Amniotic epithelial cell (primary cell): ENCODE results near the gene CDH23.

Experiments
- DNase-seq: peaks from one replicate; pipeline ENCODE4 v3.0.0-alpha.2; 2010; ENCODE audit warnings: low read depth

The CDH23 gene

GRCh38 chr10:71640607-71641006 lies 243.9 kb downstream of the CDH23 start:
- DNase-seq, result no peak

- DNase-seq, result no peak
Measured at GRCh38 chr10:71641449-71641848, 244.7 kb downstream of the CDH23 start.

- no peak for DNase-seq
Measured at GRCh38 chr10:71641986-71642385, 245.3 kb downstream of the CDH23 start.

- no peak for DNase-seq
Measured at GRCh38 chr10:71643904-71644303, 247.2 kb downstream of the CDH23 start.

- DNase-seq, result no peak
Measured at GRCh38 chr10:71644307-71645180, 247.8 kb downstream of the CDH23 start.

- no peak for DNase-seq
Measured at GRCh38 chr10:71645185-71645584, 248.5 kb downstream of the CDH23 start.

GRCh38 chr10:71646037-71646436 lies 249.3 kb downstream of the CDH23 start:
- DNase-seq, result no peak

GRCh38 chr10:71646592-71647292 lies 250.0 kb downstream of the CDH23 start:
- DNase-seq, result no peak

GRCh38 chr10:71647526-71648253 lies 251.0 kb downstream of the CDH23 start:
- DNase-seq, result no peak

- DNase-seq, result no peak
Measured at GRCh38 chr10:71648254-71648932, 251.7 kb downstream of the CDH23 start.

GRCh38 chr10:71648933-71649320 lies 252.2 kb downstream of the CDH23 start:
- no peak for DNase-seq

GRCh38 chr10:71649631-71650030 lies 252.9 kb downstream of the CDH23 start:
- DNase-seq, result no peak

GRCh38 chr10:71650397-71650796 lies 253.7 kb downstream of the CDH23 start:
- no peak for DNase-seq

- no peak for DNase-seq
Measured at GRCh38 chr10:71651428-71651827, 254.7 kb downstream of the CDH23 start.

GRCh38 chr10:71651928-71652327 lies 255.2 kb downstream of the CDH23 start:
- DNase-seq, result no peak

- no peak for DNase-seq
Measured at GRCh38 chr10:71653044-71653443, 256.3 kb downstream of the CDH23 start.

GRCh38 chr10:71656220-71656619 lies 259.5 kb downstream of the CDH23 start:
- DNase-seq, result no peak

- DNase-seq, result no peak
Measured at GRCh38 chr10:71657604-71658466, 261.1 kb downstream of the CDH23 start.

- DNase-seq, result no peak
Measured at GRCh38 chr10:71658467-71658745, 261.7 kb downstream of the CDH23 start.

- no peak for DNase-seq
Measured at GRCh38 chr10:71659111-71659634, 262.5 kb downstream of the CDH23 start.

GRCh38 chr10:71659737-71660136 lies 263.0 kb downstream of the CDH23 start:
- DNase-seq, result no peak
